Measurements from ENCODE around the gene ZNF443. TPM values are rescaled to one million over a fixed set of nuclear protein-coding genes. Genes with fewer than 3 reads are reported as not detected.

Gene ZNF443
- total RNA-seq, 1 experiment from 2014 or later, result 0.71 TPM

- DNase-seq (ENCODE audit: low read depth in 1 of 2, low spot score in 2 of 2), result no peak
- no peak overlapping the region for H3K4me3 ChIP-seq
- peaks cover 8% of the 10 kb centered on the region for H3K9me3 ChIP-seq (replicated peaks)
- no peaks in the 10 kb centered on the region for H3K27me3 ChIP-seq (replicated peaks)
- no peaks in the 10 kb centered on the region for H3K36me3 ChIP-seq
- no peaks in the 10 kb centered on the region for H3K4me1 ChIP-seq (replicated peaks)
- no peak overlapping the region for H3K27ac ChIP-seq
Measured at GRCh38 chr19:12380444-12380737, 60.4 kb downstream of the ZNF443 start.

DNA sequence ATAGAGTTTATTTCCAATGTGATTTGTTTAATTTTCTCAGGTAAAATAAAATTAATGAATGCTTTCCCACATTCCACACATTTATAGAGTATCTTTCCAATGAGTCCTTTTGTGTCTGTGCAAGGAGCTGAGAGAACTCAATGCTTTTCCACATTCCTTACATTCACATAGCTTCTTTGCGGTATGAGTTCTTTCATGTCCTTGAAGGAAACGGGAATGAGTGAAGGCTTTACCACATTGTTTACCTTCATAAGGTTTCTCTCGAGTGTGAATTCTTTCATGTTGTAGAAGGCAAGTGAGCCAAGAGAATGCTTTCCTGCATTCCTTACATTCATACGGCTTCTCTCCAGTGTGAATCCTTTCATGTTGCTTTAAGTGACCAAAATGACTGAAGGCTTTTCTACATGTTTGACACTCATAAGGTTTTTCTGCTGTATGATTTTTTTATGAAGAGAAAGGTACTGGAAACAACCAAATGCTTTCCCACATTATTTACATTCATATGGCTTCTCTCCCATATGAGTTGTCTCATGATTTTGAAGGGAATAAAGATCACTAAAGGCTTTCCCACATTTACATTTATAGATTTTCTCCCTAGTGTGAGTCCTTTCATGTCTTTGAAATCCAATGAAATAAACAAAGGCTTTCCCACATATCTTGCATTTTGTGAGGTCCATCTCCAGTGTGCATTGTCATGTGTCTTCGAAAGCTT lies 60.9 kb downstream of the ZNF443 start:
- no peak overlapping the region for H3K4me3 ChIP-seq
- peaks cover 8% of the 10 kb centered on the region for H3K9me3 ChIP-seq (replicated peaks)
- no peaks in the 10 kb centered on the region for H3K27me3 ChIP-seq (replicated peaks)
- H3K4me1 ChIP-seq (replicated peaks), result no peaks in the 10 kb centered on the region
- no peak overlapping the region for H3K27ac ChIP-seq
- no peaks in the 10 kb centered on the region for H3K36me3 ChIP-seq
- DNase-seq (ENCODE audit: low read depth in 1 of 2, low spot score in 2 of 2), result no peak

Other genes starting within 250 kb of the ZNF443 start
- gene ZNF44, start 146.1 kb downstream of the ZNF443 start, total RNA-seq (2014; rRNA removed; shearing (Covaris generic)), result 1.6 and 2.7 TPM in 2 replicates
- 0.45 and 1.2 TPM in 2 replicates for gene ZNF563, start 107.4 kb downstream of the ZNF443 start, total RNA-seq (2014; rRNA removed; shearing (Covaris generic))
- gene ZNF442, start 75.3 kb downstream of the ZNF443 start, total RNA-seq (2014; rRNA removed; shearing (Covaris generic)), result 1.1 and 1.2 TPM in 2 replicates
- gene ZNF799, start 39.8 kb downstream of the ZNF443 start, total RNA-seq (2014; rRNA removed; shearing (Covaris generic)), result 0.19 and 0.42 TPM in 2 replicates
- gene ZNF709, start 43.8 kb upstream of the ZNF443 start, total RNA-seq (2014; rRNA removed; shearing (Covaris generic)), result 0.97 TPM in 1 of 2 replicates, not detected in the other
- 3.3 and 5.4 TPM in 2 replicates for gene ZNF564, start 110.5 kb upstream of the ZNF443 start, total RNA-seq (2014; rRNA removed; shearing (Covaris generic))
- 2.1 and 2.4 TPM in 2 replicates for gene ZNF490, start 169.8 kb upstream of the ZNF443 start, total RNA-seq (2014; rRNA removed; shearing (Covaris generic))
- gene ZNF791, start 169.9 kb upstream of the ZNF443 start, total RNA-seq (2014; rRNA removed; shearing (Covaris generic)), result 14.8 and 15.4 TPM in 2 replicates
- 36.1 and 38.7 TPM in 2 replicates for gene MAN2B1, start 225.7 kb upstream of the ZNF443 start, total RNA-seq (2014; rRNA removed; shearing (Covaris generic))
- 9.7 and 23.7 TPM in 2 replicates for gene WDR83, start 225.8 kb upstream of the ZNF443 start, total RNA-seq (2014; rRNA removed; shearing (Covaris generic))
- gene DHPS, start 240.9 kb upstream of the ZNF443 start, total RNA-seq (2014; rRNA removed; shearing (Covaris generic)), result 69.4 and 71.1 TPM in 2 replicates
- gene GNG14, start 247.0 kb upstream of the ZNF443 start, total RNA-seq (2014; rRNA removed; shearing (Covaris generic)), result not detected in 2 replicates